GM18526 (cell line): ENCODE measurements around the gene HLTF.

ENCODE experiments used
- POLR2A ChIP-seq: IDR thresholded peaks from 3 replicates; pipeline ENCODE4 v1.6.1; 2011; ENCODE audit not compliant: insufficient read length; ENCODE audit errors: extremely low read depth

Gene HLTF, protein sequence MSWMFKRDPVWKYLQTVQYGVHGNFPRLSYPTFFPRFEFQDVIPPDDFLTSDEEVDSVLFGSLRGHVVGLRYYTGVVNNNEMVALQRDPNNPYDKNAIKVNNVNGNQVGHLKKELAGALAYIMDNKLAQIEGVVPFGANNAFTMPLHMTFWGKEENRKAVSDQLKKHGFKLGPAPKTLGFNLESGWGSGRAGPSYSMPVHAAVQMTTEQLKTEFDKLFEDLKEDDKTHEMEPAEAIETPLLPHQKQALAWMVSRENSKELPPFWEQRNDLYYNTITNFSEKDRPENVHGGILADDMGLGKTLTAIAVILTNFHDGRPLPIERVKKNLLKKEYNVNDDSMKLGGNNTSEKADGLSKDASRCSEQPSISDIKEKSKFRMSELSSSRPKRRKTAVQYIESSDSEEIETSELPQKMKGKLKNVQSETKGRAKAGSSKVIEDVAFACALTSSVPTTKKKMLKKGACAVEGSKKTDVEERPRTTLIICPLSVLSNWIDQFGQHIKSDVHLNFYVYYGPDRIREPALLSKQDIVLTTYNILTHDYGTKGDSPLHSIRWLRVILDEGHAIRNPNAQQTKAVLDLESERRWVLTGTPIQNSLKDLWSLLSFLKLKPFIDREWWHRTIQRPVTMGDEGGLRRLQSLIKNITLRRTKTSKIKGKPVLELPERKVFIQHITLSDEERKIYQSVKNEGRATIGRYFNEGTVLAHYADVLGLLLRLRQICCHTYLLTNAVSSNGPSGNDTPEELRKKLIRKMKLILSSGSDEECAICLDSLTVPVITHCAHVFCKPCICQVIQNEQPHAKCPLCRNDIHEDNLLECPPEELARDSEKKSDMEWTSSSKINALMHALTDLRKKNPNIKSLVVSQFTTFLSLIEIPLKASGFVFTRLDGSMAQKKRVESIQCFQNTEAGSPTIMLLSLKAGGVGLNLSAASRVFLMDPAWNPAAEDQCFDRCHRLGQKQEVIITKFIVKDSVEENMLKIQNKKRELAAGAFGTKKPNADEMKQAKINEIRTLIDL

DNA sequence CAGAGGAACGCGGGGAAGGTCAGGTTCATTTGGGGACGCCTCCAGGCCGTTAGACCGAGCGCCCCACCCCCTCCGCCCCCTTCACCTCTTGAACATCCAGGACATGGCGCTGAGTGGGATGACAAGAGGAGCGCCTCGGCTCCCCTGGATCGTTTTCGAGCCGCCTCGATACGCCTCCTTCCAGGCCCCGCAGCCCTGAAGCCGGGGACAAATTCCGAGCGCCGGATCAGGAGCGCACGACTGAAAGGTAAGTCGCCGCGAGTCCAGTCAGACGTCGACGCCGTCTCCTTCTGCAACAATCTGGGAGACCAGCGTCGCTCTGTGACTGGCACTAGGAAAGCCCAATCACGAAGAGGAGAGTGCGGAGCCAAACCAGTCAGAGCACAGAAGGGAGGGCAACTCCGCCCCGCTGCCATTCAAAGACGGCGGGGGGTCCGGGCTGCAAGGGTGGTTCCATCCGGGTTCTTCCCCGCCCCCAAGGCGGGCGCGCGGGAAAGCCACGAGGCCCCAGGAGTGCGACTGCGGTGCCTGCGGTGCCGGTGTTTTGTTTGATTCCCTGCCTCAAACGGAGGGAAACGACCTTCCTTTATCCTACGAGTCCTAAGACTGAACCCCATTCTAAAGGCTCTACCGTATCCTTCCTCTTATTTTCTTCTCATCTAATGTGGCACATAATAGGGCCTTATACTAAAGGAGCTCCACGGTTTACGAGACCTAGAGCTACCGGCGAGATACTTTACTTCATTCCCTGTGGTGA lies at the start of gene HLTF:
TSS of gene HLTF (minus strand) at position 302 of the 757 bp plus-strand sequence. CDS start at position 105, 197 bp downstream.
- peak; percentile 65 for TF ChIP-seq POLR2A

DNA sequence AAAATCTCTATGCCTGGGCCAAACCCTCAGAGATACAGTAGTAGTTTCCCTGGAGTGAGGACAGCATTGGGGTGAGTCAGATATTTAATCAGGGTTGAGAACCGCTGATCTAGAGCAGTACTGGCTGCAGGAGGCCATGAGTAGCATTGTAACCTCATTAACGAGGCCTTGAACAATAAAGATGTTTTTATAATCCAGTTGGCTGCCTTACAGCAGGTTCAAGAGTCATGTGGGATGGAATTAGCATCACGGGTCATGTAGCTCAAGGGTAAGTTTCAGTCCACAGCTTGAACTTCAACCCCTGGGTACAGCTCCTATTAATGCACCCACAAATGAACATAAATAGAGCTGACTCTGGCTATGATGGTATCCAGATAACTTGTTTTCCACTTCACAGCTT lies 48.2 kb upstream of the HLTF start:
- no peak for TF ChIP-seq POLR2A

DNA sequence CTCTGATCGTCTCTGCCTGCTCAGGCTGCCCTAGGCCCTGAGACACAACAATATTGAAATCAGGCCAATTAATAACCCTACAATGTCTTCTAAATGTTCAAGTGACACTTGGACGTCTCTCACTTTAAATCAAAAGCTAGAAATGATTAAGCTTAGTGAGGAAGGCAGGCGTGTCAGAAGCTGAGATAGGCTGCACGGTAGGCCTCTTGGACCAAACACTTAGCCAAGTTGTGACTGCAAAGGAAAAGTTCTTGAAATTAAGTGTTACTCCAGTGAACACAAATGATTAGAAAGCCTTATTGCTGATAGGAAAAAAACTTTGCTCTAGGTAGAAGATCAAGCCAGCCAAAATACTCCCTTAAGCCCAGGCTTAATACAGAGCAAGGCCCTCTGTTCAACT lies 45.3 kb upstream of the HLTF start:
- no peak for TF ChIP-seq POLR2A

DNA sequence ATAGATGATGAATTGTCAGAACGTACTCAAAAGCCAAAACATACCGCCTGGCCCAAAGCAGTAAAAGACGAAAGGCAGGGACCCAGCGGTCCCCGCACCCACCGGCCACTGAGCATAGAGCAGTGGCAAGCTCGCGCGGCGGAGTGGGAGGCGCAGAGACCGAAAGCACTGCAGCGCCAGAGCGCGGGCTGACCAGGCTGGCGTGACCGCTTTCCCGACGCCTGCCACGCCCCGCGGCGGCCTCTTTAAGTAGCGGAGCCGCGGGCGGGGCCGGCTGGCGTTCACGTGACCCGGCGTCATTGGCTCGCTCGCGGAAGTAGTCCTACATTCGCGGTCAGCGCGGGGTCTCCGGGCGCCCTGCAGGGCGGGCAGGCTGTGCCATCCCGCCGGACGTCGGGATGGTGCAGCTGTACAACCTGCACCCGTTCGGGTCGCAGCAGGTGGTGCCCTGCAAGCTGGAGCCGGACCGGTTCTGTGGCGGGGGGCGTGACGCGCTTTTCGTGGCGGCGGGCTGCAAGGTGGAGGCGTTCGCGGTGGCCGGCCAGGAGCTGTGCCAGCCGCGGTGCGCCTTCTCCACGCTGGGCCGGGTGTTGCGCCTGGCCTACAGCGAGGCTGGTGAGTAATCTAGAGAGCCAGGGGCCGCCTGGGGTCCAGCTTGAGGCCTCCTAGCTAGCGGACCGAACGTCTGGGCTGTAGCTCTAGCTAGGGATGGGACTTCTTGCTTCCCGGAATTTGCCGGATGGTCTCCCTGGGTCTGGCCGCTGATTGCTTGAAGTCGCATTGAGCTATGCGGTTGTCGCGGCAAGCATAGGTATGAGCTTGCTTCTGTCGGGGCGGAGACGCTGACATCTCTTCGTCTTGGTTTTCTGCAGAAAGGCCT lies 43.2 kb upstream of the HLTF start, which contains the start of gene HPS3:
TSS of gene HPS3 (plus strand) at position 313 of the 880 bp plus-strand sequence. CDS start at position 399, 86 bp downstream.
- TF ChIP-seq POLR2A = peak; percentile 95

DNA sequence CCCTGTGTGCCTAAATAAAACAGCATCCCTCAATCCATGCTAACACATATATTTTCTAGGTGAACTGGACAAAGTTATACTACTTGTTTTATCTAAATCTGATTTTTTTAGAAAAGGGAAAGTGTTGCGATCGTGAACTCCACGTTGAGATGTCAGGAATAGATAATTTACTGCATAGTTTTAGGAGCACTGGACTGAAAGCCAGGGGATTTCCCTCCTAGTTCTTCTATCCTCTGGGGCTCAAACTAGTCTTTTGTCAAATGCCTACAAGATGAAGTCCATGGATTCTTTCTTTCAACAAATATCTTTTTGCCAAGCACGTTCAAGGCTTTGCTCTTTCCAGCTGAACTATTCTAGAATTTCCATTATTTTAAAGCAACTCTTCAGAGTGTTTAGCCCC lies 42.5 kb upstream of the HLTF start:
- no peak for TF ChIP-seq POLR2A

DNA sequence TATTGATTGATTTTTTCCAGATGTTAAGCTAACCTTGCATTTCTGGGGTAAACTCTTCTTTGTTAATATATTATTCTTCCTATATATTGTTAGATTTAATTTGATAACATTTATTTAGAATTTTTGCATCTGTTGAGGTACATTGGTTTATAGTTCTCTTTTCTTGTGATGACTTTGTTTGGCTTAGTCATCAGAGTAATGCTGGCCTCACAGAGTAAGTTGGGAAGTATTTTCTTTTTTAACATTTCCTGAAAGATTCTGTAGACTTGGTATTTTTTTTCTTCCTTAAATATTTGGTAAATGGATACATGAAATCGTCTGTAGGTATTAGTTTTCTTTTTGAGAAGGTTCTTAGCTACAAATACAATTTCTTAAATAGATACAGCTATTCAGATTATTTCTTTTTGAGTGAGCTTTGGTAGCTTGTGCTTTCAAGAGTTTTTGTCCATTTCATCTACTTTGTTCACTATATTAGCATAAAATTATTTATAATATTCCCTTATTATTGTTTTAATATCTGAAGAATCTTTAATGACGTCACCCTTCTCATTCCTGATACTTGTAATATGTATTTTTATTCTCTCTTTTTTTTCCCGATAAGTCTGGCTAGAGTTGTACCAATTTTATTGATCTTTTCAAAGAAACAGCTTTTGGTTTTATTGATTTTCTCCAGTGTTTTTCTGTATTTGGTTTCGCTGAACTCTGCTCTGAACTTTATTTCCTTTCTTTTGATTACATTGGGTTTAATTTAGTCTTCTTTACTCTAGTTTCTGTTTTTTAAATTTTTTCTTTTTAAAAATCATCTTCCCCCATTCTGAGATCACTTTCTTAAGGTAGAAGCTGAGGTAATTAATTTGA lies 36.6 kb upstream of the HLTF start:
- TF ChIP-seq POLR2A = no peak

DNA sequence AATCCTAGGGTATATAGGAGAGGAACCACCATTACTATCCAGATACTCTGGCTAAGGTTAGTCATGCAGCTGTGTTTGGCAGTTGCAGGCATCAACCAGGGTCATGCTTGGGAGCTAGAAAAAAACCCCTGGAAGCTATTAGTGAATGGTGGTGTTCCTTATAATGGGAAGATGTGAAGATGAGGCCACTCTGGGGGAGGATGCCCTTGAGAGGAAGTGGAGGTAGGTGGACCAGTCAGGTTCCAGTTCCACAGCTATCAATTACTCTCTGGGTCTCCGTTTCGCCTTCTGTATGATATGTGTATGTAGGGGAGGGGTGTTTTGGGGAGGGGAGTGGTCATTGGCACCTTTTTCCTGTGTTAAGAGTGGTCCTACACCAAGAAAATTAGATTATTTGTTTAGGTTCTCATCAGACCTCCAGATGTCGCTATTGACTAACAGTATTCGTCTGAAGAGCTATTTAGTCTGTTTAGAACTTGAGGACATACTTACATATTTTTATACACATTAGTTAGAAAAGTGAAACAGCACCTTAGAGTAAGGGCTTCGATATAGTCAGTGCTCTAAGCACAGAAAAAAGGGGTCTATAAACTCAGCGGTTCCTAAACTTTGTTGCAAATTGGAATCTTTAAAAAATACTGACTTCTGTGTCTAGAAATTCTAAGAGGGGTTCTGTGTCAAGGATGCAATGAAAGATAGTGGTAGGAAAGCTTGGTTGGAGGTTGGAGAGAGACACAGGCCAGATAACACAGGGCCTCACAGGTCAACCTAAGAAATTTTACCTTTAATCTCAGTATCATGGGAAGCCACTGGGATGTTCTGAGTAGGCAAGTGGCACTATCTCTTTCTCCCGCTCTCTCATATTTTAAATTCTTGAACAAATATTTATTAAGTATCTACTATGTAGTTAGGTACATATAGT lies 34.0 kb upstream of the HLTF start:
- no peak for TF ChIP-seq POLR2A

DNA sequence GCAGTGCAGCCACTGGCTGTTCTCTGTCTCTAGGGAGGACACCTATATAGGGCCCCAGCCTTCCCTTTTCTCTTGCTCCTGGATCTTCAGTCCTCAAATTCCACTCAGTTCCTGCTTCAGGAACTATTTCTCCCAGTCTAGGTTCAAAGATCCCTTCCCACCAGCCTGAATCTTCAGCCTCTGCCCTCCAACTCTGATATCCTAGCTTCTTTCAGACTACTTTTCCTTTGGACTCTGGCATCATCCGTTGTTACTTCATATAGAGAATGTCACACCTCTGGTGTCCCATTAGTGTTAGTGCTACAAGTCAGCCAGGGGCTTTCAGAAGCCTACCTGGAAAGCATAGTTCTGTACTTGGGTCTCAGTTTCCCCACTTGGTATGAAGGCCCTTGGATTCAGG lies 33.1 kb upstream of the HLTF start:
- TF ChIP-seq POLR2A = no peak

DNA sequence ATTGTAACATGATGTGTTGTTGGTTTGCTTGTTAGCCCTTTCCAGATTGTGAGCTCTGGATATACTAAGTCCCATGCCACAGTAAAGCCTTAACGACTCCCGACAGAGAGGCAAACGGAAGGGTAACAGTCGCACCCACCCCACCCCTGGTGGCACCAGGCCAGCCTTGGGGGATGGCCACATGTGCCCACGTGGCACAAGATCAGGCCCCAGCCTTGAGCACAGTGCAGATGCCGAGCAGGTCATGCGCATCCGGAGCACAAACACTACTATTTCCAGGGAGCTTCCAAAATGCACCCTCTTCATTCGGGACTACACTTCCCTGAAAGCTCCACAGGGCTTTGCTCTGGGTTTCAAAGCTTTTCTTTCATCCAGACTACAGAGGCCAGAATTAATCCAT lies 32.4 kb upstream of the HLTF start:
- no peak for TF ChIP-seq POLR2A

DNA sequence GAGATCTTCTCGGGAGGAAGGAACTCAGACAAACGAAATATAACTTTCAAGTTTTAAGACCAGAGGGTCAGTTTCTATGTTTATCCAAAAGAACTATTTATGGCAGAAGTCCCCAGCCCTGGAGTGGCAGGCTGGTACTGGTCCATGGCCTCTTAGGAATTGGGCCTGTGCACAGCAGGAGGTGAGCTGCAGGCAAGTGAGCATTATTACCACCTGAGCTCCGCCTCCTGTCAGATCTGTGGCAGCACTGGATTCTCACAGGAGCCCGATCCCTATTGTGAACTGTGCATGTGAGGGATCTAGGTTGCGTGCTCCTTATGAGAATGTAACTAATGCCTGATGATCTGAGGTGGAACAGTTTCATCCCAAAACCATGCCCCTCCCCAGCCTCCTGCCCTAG lies 28.8 kb upstream of the HLTF start:
- no peak for TF ChIP-seq POLR2A

DNA sequence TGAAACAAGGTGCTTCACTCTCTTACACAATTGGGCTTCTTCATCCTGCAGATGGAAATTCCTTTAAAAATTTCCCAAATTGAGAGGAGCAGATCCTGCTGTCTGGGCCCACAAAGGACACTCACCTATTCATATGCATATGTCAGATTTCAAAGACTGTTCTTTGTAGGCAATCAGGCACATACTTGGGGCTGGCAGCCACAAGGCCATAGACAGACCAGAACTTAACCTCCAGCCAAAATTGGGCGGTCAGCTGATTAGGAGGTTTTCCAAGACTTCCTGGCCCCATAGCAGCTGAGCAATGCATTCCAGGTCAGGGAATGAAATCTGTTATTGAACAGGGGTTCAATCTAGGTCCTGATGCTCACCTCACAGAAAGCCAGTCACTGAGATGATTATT lies 28.1 kb upstream of the HLTF start:
- no peak for TF ChIP-seq POLR2A

DNA sequence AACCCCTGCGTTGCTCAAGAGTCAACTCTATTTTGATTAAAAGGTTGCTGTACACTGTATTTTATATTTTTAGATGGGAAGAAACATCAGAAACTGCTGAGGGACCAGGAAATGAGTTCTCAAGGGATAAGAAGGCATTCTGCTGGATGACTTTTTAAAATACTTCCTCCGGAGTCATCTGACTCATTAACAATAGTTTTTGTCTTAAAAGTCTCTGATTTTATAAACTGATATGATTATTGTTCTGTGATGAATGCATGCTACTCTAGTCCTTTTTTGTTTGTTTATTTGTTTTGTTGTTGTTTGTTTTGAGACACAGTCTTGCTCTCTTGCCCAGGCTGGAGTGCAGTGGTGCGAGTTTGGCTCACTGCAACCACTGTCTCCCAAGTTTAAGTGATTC lies 18.2 kb upstream of the HLTF start:
- TF ChIP-seq POLR2A = no peak
